ENCODE data around the gene FZD2. TPM values are rescaled to one million over a fixed set of nuclear protein-coding genes. Genes with fewer than 3 reads are reported as not detected.

FZD2 gene
- total RNA-seq, 4 donors from 2014 or later = 0.42 to 2.1 (median 0.65) TPM; not detected in 1

- WGBS = 0% methylated on average over 11 of the region's 69 CpGs
- DNase-seq (ENCODE audit: low spot score in 2 of 2) = peak in 1 of 2 donors; percentile 64
- Histone ChIP-seq H3K27ac (peak overlapping the region; percentile 77), H3K27me3 (peaks cover 34% of the 10 kb centered on the region), H3K9me3 (no peaks in the 10 kb centered on the region), H3K4me3 (peak overlapping the region; percentile 64), H3K4me1 (peaks cover 20% of the 10 kb centered on the region), H3K36me3 (no peaks in the 10 kb centered on the region)
- no peak for TF ChIP-seq POLR2AphosphoS5 (IDR thresholded peaks at IDR 0.05)
- TF ChIP-seq, protein P1, sequence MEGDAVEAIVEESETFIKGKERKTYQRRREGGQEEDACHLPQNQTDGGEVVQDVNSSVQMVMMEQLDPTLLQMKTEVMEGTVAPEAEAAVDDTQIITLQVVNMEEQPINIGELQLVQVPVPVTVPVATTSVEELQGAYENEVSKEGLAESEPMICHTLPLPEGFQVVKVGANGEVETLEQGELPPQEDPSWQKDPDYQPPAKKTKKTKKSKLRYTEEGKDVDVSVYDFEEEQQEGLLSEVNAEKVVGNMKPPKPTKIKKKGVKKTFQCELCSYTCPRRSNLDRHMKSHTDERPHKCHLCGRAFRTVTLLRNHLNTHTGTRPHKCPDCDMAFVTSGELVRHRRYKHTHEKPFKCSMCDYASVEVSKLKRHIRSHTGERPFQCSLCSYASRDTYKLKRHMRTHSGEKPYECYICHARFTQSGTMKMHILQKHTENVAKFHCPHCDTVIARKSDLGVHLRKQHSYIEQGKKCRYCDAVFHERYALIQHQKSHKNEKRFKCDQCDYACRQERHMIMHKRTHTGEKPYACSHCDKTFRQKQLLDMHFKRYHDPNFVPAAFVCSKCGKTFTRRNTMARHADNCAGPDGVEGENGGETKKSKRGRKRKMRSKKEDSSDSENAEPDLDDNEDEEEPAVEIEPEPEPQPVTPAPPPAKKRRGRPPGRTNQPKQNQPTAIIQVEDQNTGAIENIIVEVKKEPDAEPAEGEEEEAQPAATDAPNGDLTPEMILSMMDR (IDR thresholded peaks at IDR 0.05) = no peak
- TF ChIP-seq EP300 (IDR thresholded peaks at IDR 0.05) = no peak
- TF ChIP-seq POLR2A (IDR thresholded peaks at IDR 0.05) = no peak
These were observed 484 bp downstream of the FZD2 start for GRCh38 chr17:44557651-44558285.

DNA sequence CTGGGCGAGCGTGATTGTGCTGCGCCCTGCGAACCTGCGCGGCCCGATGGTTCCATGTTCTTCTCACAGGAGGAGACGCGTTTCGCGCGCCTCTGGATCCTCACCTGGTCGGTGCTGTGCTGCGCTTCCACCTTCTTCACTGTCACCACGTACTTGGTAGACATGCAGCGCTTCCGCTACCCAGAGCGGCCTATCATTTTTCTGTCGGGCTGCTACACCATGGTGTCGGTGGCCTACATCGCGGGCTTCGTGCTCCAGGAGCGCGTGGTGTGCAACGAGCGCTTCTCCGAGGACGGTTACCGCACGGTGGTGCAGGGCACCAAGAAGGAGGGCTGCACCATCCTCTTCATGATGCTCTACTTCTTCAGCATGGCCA lies 1.0 kb downstream of the FZD2 start:
- Histone ChIP-seq H3K27ac (no peak overlapping the region), H3K4me3 (peak overlapping the region; percentile 64)

DNA sequence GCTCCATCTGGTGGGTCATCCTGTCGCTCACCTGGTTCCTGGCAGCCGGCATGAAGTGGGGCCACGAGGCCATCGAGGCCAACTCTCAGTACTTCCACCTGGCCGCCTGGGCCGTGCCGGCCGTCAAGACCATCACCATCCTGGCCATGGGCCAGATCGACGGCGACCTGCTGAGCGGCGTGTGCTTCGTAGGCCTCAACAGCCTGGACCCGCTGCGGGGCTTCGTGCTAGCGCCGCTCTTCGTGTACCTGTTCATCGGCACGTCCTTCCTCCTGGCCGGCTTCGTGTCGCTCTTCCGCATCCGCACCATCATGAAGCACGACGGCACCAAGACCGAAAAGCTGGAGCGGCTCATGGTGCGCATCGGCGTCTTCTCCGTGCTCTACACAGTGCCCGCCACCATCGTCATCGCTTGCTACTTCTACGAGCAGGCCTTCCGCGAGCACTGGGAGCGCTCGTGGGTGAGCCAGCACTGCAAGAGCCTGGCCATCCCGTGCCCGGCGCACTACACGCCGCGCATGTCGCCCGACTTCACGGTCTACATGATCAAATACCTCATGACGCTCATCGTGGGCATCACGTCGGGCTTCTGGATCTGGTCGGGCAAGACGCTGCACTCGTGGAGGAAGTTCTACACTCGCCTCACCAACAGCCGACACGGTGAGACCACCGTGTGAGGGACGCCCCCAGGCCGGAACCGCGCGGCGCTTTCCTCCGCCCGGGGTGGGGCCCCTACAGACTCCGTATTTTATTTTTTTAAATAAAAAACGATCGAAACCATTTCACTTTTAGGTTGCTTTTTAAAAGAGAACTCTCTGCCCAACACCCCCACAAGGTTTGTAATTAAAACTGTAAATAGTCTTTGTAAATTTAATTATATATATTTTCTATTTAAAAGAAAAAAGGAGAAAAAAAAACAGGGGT lies 1.7 kb downstream of the FZD2 start:
- Histone ChIP-seq H3K27ac (no peak overlapping the region), H3K4me3 (peak overlapping the region; percentile 64), H3K27me3 (peaks cover 34% of the 10 kb centered on the region), H3K4me1 (peaks cover 20% of the 10 kb centered on the region), H3K36me3 (no peaks in the 10 kb centered on the region), H3K9me3 (no peaks in the 10 kb centered on the region)
- 60% methylated on average over 66 of the region's 74 CpGs for WGBS
- TF ChIP-seq EP300 (IDR thresholded peaks at IDR 0.05) (no peak), POLR2AphosphoS5 (IDR thresholded peaks at IDR 0.05) (no peak), POLR2A (IDR thresholded peaks at IDR 0.05) (no peak)
- TF ChIP-seq, protein P1 (IDR thresholded peaks at IDR 0.05) = no peak
- DNase-seq (ENCODE audit: low spot score in 2 of 2) = no peak

More for the DNA sequence above, 1.0 kb downstream of the FZD2 start:
- TF ChIP-seq EP300 (IDR thresholded peaks at IDR 0.05) (no peak), POLR2AphosphoS5 (IDR thresholded peaks at IDR 0.05) (no peak), POLR2A (IDR thresholded peaks at IDR 0.05) (no peak)
- TF ChIP-seq, protein P1 (IDR thresholded peaks at IDR 0.05) = no peak
- WGBS = 40% methylated on average over 1 of the region's 31 CpGs
- no peak for DNase-seq (ENCODE audit: low spot score in 2 of 2)
- H3K27me3 ChIP-seq = peaks cover 34% of the 10 kb centered on the region
- H3K9me3 ChIP-seq = no peaks in the 10 kb centered on the region
- H3K4me1 ChIP-seq = peaks cover 20% of the 10 kb centered on the region
- no peaks in the 10 kb centered on the region for H3K36me3 ChIP-seq

DNA sequence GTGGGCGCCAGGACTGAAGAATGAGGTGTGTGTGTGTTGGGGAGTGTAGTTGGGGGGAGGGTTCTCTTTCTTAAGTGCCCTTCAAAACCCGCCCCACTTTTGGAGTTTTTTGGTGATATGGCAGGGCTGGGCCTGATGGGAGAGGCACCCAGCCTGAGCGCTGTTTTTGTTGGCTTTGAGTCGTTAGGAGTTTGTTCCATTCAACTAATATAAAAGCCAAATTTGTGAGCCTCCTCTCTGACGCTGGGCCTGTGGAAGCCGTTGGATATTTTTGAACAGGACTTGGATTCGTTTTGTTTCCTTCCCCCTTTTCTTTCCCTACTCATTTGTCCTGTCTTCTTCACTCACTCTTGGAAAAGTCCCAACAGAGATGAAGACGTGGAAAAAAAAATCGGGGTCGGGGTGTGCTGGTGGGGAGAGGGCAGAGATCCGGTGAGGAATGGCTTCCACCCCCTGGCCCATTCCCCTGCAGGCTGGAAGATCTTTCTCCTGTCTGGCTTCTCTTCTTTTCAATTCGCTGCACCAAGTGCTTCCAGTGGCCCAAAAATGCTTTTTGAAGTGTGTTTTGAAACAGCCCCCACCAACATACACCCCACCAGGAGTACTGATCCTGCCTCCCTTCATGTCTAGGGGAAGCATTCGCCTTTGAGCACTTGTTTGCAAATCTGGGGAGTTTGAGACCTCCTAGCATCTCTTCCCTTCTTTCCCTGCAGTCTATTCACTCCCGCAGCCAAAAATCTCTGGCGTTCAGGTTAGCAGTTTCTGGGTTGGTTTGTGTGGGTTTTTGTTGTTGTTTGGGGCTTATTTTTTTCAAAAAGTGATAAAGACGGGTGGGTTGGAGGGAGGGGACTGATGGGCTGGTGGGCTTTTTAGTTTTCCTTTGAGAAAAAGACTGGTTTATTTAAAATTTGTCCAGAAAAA lies 2.6 kb downstream of the FZD2 start:
- no peaks in the 10 kb centered on the region for H3K36me3 ChIP-seq
- no peaks in the 10 kb centered on the region for H3K9me3 ChIP-seq
- H3K27ac ChIP-seq = no peak overlapping the region
- no peak for TF ChIP-seq POLR2A (IDR thresholded peaks at IDR 0.05)
- TF ChIP-seq POLR2AphosphoS5 (IDR thresholded peaks at IDR 0.05) = no peak
- TF ChIP-seq, protein P1 (IDR thresholded peaks at IDR 0.05) = no peak
- no peak for TF ChIP-seq EP300 (IDR thresholded peaks at IDR 0.05)
- 47% methylated on average over 16 of the region's 16 CpGs for WGBS
- H3K4me3 ChIP-seq = no peak overlapping the region
- no peak for DNase-seq (ENCODE audit: low spot score in 2 of 2)
- peaks cover 20% of the 10 kb centered on the region for H3K4me1 ChIP-seq
- peaks cover 34% of the 10 kb centered on the region for H3K27me3 ChIP-seq
